Dendritic cell treated with granulocyte-macrophage colony-stimulating factor and Interleukin-4, amounts not matched to agents 40 ng/mL and 50 ng/mL, for 4 days (primary cell): Measurements from ENCODE around the gene ZBTB3.

Source experiments
- H3K27ac Mint-ChIP-seq: one replicate; pipeline ENCODE4 v1.8.0; 2022; ENCODE audit warnings: mild to moderate bottlenecking, mixed read lengths
- H3K27me3 Mint-ChIP-seq: one replicate; pipeline ENCODE4 v1.8.0; 2022; ENCODE audit warnings: mild to moderate bottlenecking, mixed read lengths
- H3K36me3 Mint-ChIP-seq: one replicate; pipeline ENCODE4 v1.8.0; 2022; ENCODE audit warnings: low read depth, mixed read lengths
- H3K4me1 Mint-ChIP-seq: one replicate; pipeline ENCODE4 v1.8.0; 2022; ENCODE audit warnings: low read depth, mixed read lengths
- H3K4me3 Mint-ChIP-seq: one replicate; pipeline ENCODE4 v1.8.0; 2022; ENCODE audit warnings: mild to moderate bottlenecking, moderate library complexity, mixed read lengths
- H3K9me3 Mint-ChIP-seq: one replicate; pipeline ENCODE4 v1.8.0; 2022; ENCODE audit warnings: mixed read lengths
- intact Hi-C: fragments of 100-400 bp; cut with micrococcal nuclease; formaldehyde crosslinking; loops from one replicate; pipeline ENCODE4 v1.15.0; 2022

Gene ZBTB3

GRCh38 chr11:62716206-62716605 is 37.8 kb downstream of the ZBTB3 start:
- peaks cover 100% of the 10 kb centered on the region for H3K36me3 Mint-ChIP-seq
- H3K4me1 Mint-ChIP-seq: peaks cover 37% of the 10 kb centered on the region
- no peaks in the 10 kb centered on the region for H3K9me3 Mint-ChIP-seq
- no peaks in the 10 kb centered on the region for H3K27me3 Mint-ChIP-seq
- H3K27ac Mint-ChIP-seq: no peak overlapping the region
- no peak overlapping the region for H3K4me3 Mint-ChIP-seq
- intact Hi-C loops: no loop called here

GRCh38 chr11:62715150-62716130 is 38.5 kb downstream of the ZBTB3 start:
- H3K36me3 Mint-ChIP-seq: peaks cover 100% of the 10 kb centered on the region
- H3K9me3 Mint-ChIP-seq: no peaks in the 10 kb centered on the region
- H3K27me3 Mint-ChIP-seq: no peaks in the 10 kb centered on the region
- no peak overlapping the region for H3K4me3 Mint-ChIP-seq
- intact Hi-C loops: no loop called here
- peak overlapping the region; percentile 4 for H3K27ac Mint-ChIP-seq
- peaks cover 37% of the 10 kb centered on the region for H3K4me1 Mint-ChIP-seq

- Mint-ChIP-seq H3K9me3 (no peaks in the 10 kb centered on the region), H3K4me1 (peaks cover 50% of the 10 kb centered on the region), H3K27ac (no peak overlapping the region)
Measured at GRCh38 chr11:62713343-62713742, 40.6 kb downstream of the ZBTB3 start.

GRCh38 chr11:62712861-62713260 is 41.1 kb downstream of the ZBTB3 start:
- Mint-ChIP-seq H3K4me1 (peaks cover 51% of the 10 kb centered on the region), H3K27ac (no peak overlapping the region), H3K36me3 (peaks cover 97% of the 10 kb centered on the region), H3K27me3 (no peaks in the 10 kb centered on the region), H3K9me3 (no peaks in the 10 kb centered on the region), H3K4me3 (no peak overlapping the region)
- intact Hi-C loops: no loop called here

More at GRCh38 chr11:62713343-62713742, 40.6 kb downstream of the ZBTB3 start:
- intact Hi-C loops: no loop called here
- Mint-ChIP-seq H3K27me3 (no peaks in the 10 kb centered on the region), H3K4me3 (no peak overlapping the region), H3K36me3 (peaks cover 97% of the 10 kb centered on the region)

- H3K9me3 Mint-ChIP-seq: no peaks in the 10 kb centered on the region
- peaks cover 97% of the 10 kb centered on the region for H3K36me3 Mint-ChIP-seq
- no peaks in the 10 kb centered on the region for H3K27me3 Mint-ChIP-seq
- H3K4me1 Mint-ChIP-seq: peaks cover 54% of the 10 kb centered on the region
- no peak overlapping the region for H3K4me3 Mint-ChIP-seq
- H3K27ac Mint-ChIP-seq: no peak overlapping the region
- intact Hi-C loops: no loop called here
Measured at GRCh38 chr11:62712276-62712812, 41.6 kb downstream of the ZBTB3 start.

- H3K36me3 Mint-ChIP-seq: peaks cover 86% of the 10 kb centered on the region
- peak overlapping the region; percentile 91 for H3K27ac Mint-ChIP-seq
- no peaks in the 10 kb centered on the region for H3K9me3 Mint-ChIP-seq
- intact Hi-C loops: no loop called here
- peak overlapping the region; percentile 91 for H3K4me3 Mint-ChIP-seq
- H3K27me3 Mint-ChIP-seq: no peaks in the 10 kb centered on the region
- peaks cover 60% of the 10 kb centered on the region for H3K4me1 Mint-ChIP-seq
Measured at GRCh38 chr11:62710001-62710345, 44.0 kb downstream of the ZBTB3 start.

GRCh38 chr11:62709247-62710000 is 44.5 kb downstream of the ZBTB3 start:
- Mint-ChIP-seq H3K4me1 (peaks cover 60% of the 10 kb centered on the region), H3K36me3 (peaks cover 81% of the 10 kb centered on the region), H3K9me3 (no peaks in the 10 kb centered on the region), H3K4me3 (peak overlapping the region; percentile 91), H3K27me3 (no peaks in the 10 kb centered on the region), H3K27ac (peak overlapping the region; percentile 91)
- intact Hi-C loops: loop anchor here (1.0 to 5.0 kb wide), 2 partner anchors 18 to 117 kb away; partner anchors contain the start of genes HNRNPUL2 and TUT1

- Mint-ChIP-seq H3K9me3 (no peaks in the 10 kb centered on the region), H3K27ac (peak overlapping the region; percentile 91), H3K4me3 (peak overlapping the region; percentile 91), H3K27me3 (no peaks in the 10 kb centered on the region), H3K36me3 (peaks cover 74% of the 10 kb centered on the region), H3K4me1 (peaks cover 60% of the 10 kb centered on the region)
- intact Hi-C loops: loop anchor here (1.0 to 5.0 kb wide), 2 partner anchors 19 to 116 kb away; partner anchors contain the start of genes HNRNPUL2 and TUT1
Measured at GRCh38 chr11:62708793-62709192, 45.2 kb downstream of the ZBTB3 start.

- peaks cover 63% of the 10 kb centered on the region for H3K4me1 Mint-ChIP-seq
- peak overlapping the region; percentile 91 for H3K4me3 Mint-ChIP-seq
- H3K36me3 Mint-ChIP-seq: peaks cover 70% of the 10 kb centered on the region
- H3K9me3 Mint-ChIP-seq: no peaks in the 10 kb centered on the region
- no peaks in the 10 kb centered on the region for H3K27me3 Mint-ChIP-seq
- H3K27ac Mint-ChIP-seq: peak overlapping the region; percentile 91
- intact Hi-C loops: loop anchor here (5.0 kb wide), 1 partner anchor 116 kb away; the partner anchor contains the start of gene TUT1
Measured at GRCh38 chr11:62708392-62708791, 45.6 kb downstream of the ZBTB3 start.

- Mint-ChIP-seq H3K4me1 (peaks cover 69% of the 10 kb centered on the region), H3K9me3 (no peaks in the 10 kb centered on the region), H3K36me3 (peaks cover 63% of the 10 kb centered on the region), H3K27ac (peak within 1 kb of the TSS; percentile 92), H3K4me3 (peak within 1 kb of the TSS; percentile 94), H3K27me3 (no peaks in the 10 kb centered on the region)
- intact Hi-C loops: loop anchor here (5.0 kb wide), 1 partner anchor 115 kb away; the partner anchor contains the start of gene TUT1
Measured at GRCh38 chr11:62707277-62707861, 46.6 kb downstream of the ZBTB3 start, which contains the start of the genes BSCL2 and GNG3. BSCL2 (minus strand) TSS chr11:62707424; CDS start chr11:62707195, 229 bp downstream. GNG3 (plus strand) TSS chr11:62707676; CDS start chr11:62708296, 620 bp downstream.

- no peaks in the 10 kb centered on the region for H3K27me3 Mint-ChIP-seq
- peak overlapping the region; percentile 94 for H3K4me3 Mint-ChIP-seq
- peak overlapping the region; percentile 92 for H3K27ac Mint-ChIP-seq
- H3K36me3 Mint-ChIP-seq: peaks cover 63% of the 10 kb centered on the region
- intact Hi-C loops: loop anchor here (5.0 kb wide), 1 partner anchor 115 kb away; the partner anchor contains the start of gene TUT1
- H3K9me3 Mint-ChIP-seq: no peaks in the 10 kb centered on the region
- H3K4me1 Mint-ChIP-seq: peaks cover 74% of the 10 kb centered on the region
Measured at GRCh38 chr11:62706850-62707247, 47.1 kb downstream of the ZBTB3 start.

- Mint-ChIP-seq H3K9me3 (no peaks in the 10 kb centered on the region), H3K27me3 (no peaks in the 10 kb centered on the region), H3K4me1 (peaks cover 77% of the 10 kb centered on the region), H3K4me3 (peak overlapping the region; percentile 94), H3K27ac (peak overlapping the region; percentile 92), H3K36me3 (peaks cover 63% of the 10 kb centered on the region)
- intact Hi-C loops: loop anchor here (5.0 kb wide), 1 partner anchor 114 kb away; the partner anchor contains the start of gene TUT1
Measured at GRCh38 chr11:62705880-62706849, 47.8 kb downstream of the ZBTB3 start.
